Ishikawa (cell line): ENCODE data around the gene ACACA.

ENCODE experiments used
- CREB1 ChIP-seq: IDR thresholded peaks from 2 replicates; pipeline ENCODE4 v1.6.1; 2012; ENCODE audit warnings: low read depth
- NFIC ChIP-seq: IDR thresholded peaks from 2 replicates; pipeline ENCODE4 v1.6.1; 2012
- RAD21 ChIP-seq: IDR thresholded peaks from 2 replicates; pipeline ENCODE4 v1.6.1; 2012; ENCODE audit warnings: low read depth
- TAF1 ChIP-seq: IDR thresholded peaks from 2 replicates; pipeline ENCODE4 v1.6.1; 2012; ENCODE audit warnings: low read depth, mild to moderate bottlenecking
- TCF12 ChIP-seq: IDR thresholded peaks from 2 replicates; pipeline ENCODE4 v1.6.1; 2012; ENCODE audit warnings: low read depth
- TEAD4 ChIP-seq: IDR thresholded peaks from 2 replicates; pipeline ENCODE4 v1.6.1; 2012
- TF ChIP-seq, protein P1 (sequence below): IDR thresholded peaks from 2 replicates; pipeline ENCODE4 v1.6.1; 2012
- TF ChIP-seq, protein P2 (sequence below): IDR thresholded peaks from 2 replicates; pipeline ENCODE4 v1.6.1; 2012
- TF ChIP-seq, protein P3 (sequence below): IDR thresholded peaks from 2 replicates; pipeline ENCODE4 v1.6.1; 2012; ENCODE audit warnings: low read depth, mild to moderate bottlenecking

DNA sequence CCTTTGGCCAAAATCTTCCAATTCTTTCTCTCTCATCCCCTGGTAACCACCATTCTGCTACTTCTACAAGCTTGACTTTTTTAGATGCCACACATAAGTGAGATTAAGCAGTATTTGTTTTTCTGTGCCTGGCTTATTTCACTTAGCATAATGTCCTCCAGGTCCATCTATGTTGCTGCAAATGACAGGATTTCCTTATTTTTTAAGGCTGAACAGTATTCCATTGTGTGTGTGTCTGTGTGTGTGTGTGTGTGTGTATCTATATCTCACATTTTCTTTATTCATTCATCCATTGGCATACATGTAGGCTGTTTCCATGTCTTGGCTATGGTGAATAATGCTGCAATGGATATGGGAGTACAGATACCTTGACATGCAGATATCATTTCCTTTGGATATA is 6.1 kb downstream of the ACACA start:
- TF ChIP-seq RAD21 (no peak), TCF12 (no peak), NFIC (no peak), TAF1 (no peak), TEAD4 (no peak), CREB1 (no peak)
- TF ChIP-seq, protein P1, sequence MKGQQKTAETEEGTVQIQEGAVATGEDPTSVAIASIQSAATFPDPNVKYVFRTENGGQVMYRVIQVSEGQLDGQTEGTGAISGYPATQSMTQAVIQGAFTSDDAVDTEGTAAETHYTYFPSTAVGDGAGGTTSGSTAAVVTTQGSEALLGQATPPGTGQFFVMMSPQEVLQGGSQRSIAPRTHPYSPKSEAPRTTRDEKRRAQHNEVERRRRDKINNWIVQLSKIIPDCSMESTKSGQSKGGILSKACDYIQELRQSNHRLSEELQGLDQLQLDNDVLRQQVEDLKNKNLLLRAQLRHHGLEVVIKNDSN: no peak
- TF ChIP-seq, protein P2, sequence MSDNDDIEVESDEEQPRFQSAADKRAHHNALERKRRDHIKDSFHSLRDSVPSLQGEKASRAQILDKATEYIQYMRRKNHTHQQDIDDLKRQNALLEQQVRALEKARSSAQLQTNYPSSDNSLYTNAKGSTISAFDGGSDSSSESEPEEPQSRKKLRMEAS: no peak
- TF ChIP-seq, protein P3, sequence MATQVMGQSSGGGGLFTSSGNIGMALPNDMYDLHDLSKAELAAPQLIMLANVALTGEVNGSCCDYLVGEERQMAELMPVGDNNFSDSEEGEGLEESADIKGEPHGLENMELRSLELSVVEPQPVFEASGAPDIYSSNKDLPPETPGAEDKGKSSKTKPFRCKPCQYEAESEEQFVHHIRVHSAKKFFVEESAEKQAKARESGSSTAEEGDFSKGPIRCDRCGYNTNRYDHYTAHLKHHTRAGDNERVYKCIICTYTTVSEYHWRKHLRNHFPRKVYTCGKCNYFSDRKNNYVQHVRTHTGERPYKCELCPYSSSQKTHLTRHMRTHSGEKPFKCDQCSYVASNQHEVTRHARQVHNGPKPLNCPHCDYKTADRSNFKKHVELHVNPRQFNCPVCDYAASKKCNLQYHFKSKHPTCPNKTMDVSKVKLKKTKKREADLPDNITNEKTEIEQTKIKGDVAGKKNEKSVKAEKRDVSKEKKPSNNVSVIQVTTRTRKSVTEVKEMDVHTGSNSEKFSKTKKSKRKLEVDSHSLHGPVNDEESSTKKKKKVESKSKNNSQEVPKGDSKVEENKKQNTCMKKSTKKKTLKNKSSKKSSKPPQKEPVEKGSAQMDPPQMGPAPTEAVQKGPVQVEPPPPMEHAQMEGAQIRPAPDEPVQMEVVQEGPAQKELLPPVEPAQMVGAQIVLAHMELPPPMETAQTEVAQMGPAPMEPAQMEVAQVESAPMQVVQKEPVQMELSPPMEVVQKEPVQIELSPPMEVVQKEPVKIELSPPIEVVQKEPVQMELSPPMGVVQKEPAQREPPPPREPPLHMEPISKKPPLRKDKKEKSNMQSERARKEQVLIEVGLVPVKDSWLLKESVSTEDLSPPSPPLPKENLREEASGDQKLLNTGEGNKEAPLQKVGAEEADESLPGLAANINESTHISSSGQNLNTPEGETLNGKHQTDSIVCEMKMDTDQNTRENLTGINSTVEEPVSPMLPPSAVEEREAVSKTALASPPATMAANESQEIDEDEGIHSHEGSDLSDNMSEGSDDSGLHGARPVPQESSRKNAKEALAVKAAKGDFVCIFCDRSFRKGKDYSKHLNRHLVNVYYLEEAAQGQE: no peak
